Fibroblast of mammary gland (primary cell): ENCODE data around the gene TIPIN.
"Not testable (repeated sequence)": the region's sequence is repeated elsewhere in the genome, so short reads cannot be mapped to it uniquely, and the experiment has no call there.

ENCODE experiments used
- DNase-seq: peaks from one replicate; pipeline ENCODE4 v3.0.0-alpha.2; 2010; ENCODE audit warnings: low read depth
- H3K4me3 ChIP-seq: 2 replicates; pipeline ENCODE4 v1.5.1; 2011; ENCODE audit warnings: low read depth, mild to moderate bottlenecking, low read length, moderate library complexity; ENCODE audit not compliant: control insufficient read depth
- CTCF ChIP-seq: conservative IDR thresholded peaks from 2 replicates; pipeline ENCODE4 v1.5.1; 2011; ENCODE audit warnings: low read depth, low read length, inconsistent platforms; ENCODE audit not compliant: control insufficient read depth, insufficient read depth

Gene TIPIN

GRCh38 chr15:66323312-66323928, 33.1 kb downstream of the TIPIN start:
- TF ChIP-seq CTCF: no peak
- DNase-seq: no peak
- H3K4me3 ChIP-seq: no peak overlapping the region

GRCh38 chr15:66312144-66312543, 44.3 kb downstream of the TIPIN start:
- TF ChIP-seq CTCF: no peak
- DNase-seq: no peak
- no peak overlapping the region for H3K4me3 ChIP-seq

GRCh38 chr15:66310786-66311185, 45.7 kb downstream of the TIPIN start:
- H3K4me3 ChIP-seq: no peak overlapping the region
- no peak for DNase-seq
- TF ChIP-seq CTCF: no peak

GRCh38 chr15:66309828-66310227, 46.7 kb downstream of the TIPIN start:
- H3K4me3 ChIP-seq: no peak overlapping the region
- no peak for TF ChIP-seq CTCF
- no peak for DNase-seq

GRCh38 chr15:66308531-66308930, 48.0 kb downstream of the TIPIN start:
- no peak overlapping the region for H3K4me3 ChIP-seq
- TF ChIP-seq CTCF: no peak
- no peak for DNase-seq

- TF ChIP-seq CTCF: no peak
- no peak overlapping the region for H3K4me3 ChIP-seq
- no peak for DNase-seq
Observed at GRCh38 chr15:66306381-66306780, 50.1 kb downstream of the TIPIN start.

- not testable (repeated sequence) for H3K4me3 ChIP-seq
Observed at GRCh38 chr15:66304425-66304824, 52.1 kb downstream of the TIPIN start.

More at GRCh38 chr15:66304425-66304824, 52.1 kb downstream of the TIPIN start:
- not testable (repeated sequence) for DNase-seq
